ENCODE data around the gene BAHD1. TPM values are rescaled to one million over a fixed set of nuclear protein-coding genes. Genes with fewer than 3 reads are reported as not detected.

BAHD1 gene
- total and polyA plus RNA-seq, 2 donors (not counting 3 experiments of a cell fraction or from before 2014, with no cell fraction given) = 6.3 to 19.1 TPM

- Histone ChIP-seq H3K4me1 (ENCODE audit: control insufficient read depth, extremely low read depth, insufficient read depth, low read length) (peaks cover 6% of the 10 kb centered on the region), H3K36me3 (ENCODE audit: control insufficient read depth in 2 of 2, extremely low read depth in 1 of 2, insufficient read depth in 2 of 2, low read length in 2 of 2) (no peaks in the 10 kb centered on the region), H3K27ac (ENCODE audit: insufficient read depth, low read depth, low read length) (no peak overlapping the region), H3K4me2 (ENCODE audit: insufficient read depth, low read length) (no peak overlapping the region), H3K9me3 (replicated peaks; ENCODE audit: control insufficient read depth, insufficient read depth, low read length) (no peaks in the 10 kb centered on the region), H3K27me3 (ENCODE audit: control insufficient read depth in 2 of 2, insufficient read depth in 2 of 2, low read length in 2 of 2) (peaks cover 5% of the 10 kb centered on the region in 2 experiments), H3K9ac (replicated peaks; ENCODE audit: extremely low read depth, insufficient read depth, low read length) (no peak overlapping the region), H3K9me1 (replicated peaks; ENCODE audit: control insufficient read depth, extremely low read depth, insufficient read depth, low read length) (no peaks in the 10 kb centered on the region), H4K20me1 (replicated peaks; ENCODE audit: control insufficient read depth, extremely low read depth, insufficient read depth, low read length) (peaks cover 2% of the 10 kb centered on the region), H3K4me3 (replicated peaks in 1 of 3; ENCODE audit: insufficient read depth in 1 of 3, low read depth in 1 of 3, low read length in 3 of 3) (no peak overlapping the region), H3K79me2 (ENCODE audit: control insufficient read depth, insufficient read depth, low read length) (peaks cover 29% of the 10 kb centered on the region), H2AFZ (ENCODE audit: low read depth, low read length) (no peak overlapping the region)
- TF ChIP-seq POLR2AphosphoS5 (IDR thresholded peaks at IDR 0.05; ENCODE audit: insufficient read depth, low read depth, low read length) (no peak), EZH2 (IDR thresholded peaks at IDR 0.05; ENCODE audit: borderline replicate concordance, low read depth, low read length, severe bottlenecking) (no peak), FOS (IDR thresholded peaks at IDR 0.05; ENCODE audit: borderline replicate concordance, insufficient read depth, low read length) (no peak), GATA2 (IDR thresholded peaks at IDR 0.05; ENCODE audit: insufficient read depth, insufficient read length, low read depth, low read length) (no peak), MYC (IDR thresholded peaks at IDR 0.05; ENCODE audit: low read depth, low read length) (no peak), MAX (IDR thresholded peaks at IDR 0.05; ENCODE audit: insufficient read depth, insufficient read length) (no peak)
- BruUV-seq (replicated peaks) = no TSS peak
- intact Hi-C loops (cut with micrococcal nuclease) (loop anchor here (5.0 kb wide), 1 partner anchor 63 kb away; no protein-coding TSS in a partner anchor), dilution Hi-C loops (cut with MboI; ENCODE audit: extremely low pct_ligation_motif_present, low sequenced_read_pairs) (no loop called here)
- ChIA-PET POLR2A (no interaction called here), CTCF (interaction anchor here (1.5 kb wide), 1 partner anchor 62 kb away, joined by 4 read pairs; no protein-coding TSS in a partner anchor)
- FAIRE-seq (no peak), DNase-seq (ENCODE audit: low read depth, low spot score) (no peak)
Measured at GRCh38 chr15:40444736-40445135, 4.0 kb downstream of the BAHD1 start.

GRCh38 chr15:40445421-40445922 is 4.7 kb downstream of the BAHD1 start:
- H3K27ac ChIP-seq (ENCODE audit: insufficient read depth, low read depth, low read length) = no peak overlapping the region
- TF ChIP-seq POLR2A (IDR thresholded peaks at IDR 0.05; ENCODE audit: low read depth, low read length) = no peak
- no peak for TF ChIP-seq MYC (IDR thresholded peaks at IDR 0.05; ENCODE audit: low read depth, low read length)
- TF ChIP-seq MAX (IDR thresholded peaks at IDR 0.05; ENCODE audit: insufficient read depth, insufficient read length) = no peak
- no peak for TF ChIP-seq EZH2 (IDR thresholded peaks at IDR 0.05; ENCODE audit: borderline replicate concordance, low read depth, low read length, severe bottlenecking)
- no peak for TF ChIP-seq FOS (IDR thresholded peaks at IDR 0.05; ENCODE audit: borderline replicate concordance, insufficient read depth, low read length)
- TF ChIP-seq GATA2 (IDR thresholded peaks at IDR 0.05; ENCODE audit: insufficient read depth, insufficient read length, low read depth, low read length) = no peak
- TF ChIP-seq CTCF (IDR thresholded peaks at IDR 0.05; ENCODE audit: extremely low read depth in 1 of 2, insufficient read depth in 1 of 2, low read depth in 1 of 2, low read length in 2 of 2) = no peak
- TF ChIP-seq JUN (IDR thresholded peaks at IDR 0.05; ENCODE audit: borderline replicate concordance, insufficient read depth, insufficient read length, low read depth) = no peak
- no peak for TF ChIP-seq POLR2AphosphoS5 (IDR thresholded peaks at IDR 0.05; ENCODE audit: insufficient read depth, low read depth, low read length)
- no peaks in the 10 kb centered on the region for H3K4me1 ChIP-seq (ENCODE audit: control insufficient read depth, extremely low read depth, insufficient read depth, low read length)
- no peak overlapping the region for H2AFZ ChIP-seq (ENCODE audit: low read depth, low read length)
- no peaks in the 10 kb centered on the region for H3K27me3 ChIP-seq (ENCODE audit: control insufficient read depth in 2 of 2, insufficient read depth in 2 of 2, low read length in 2 of 2)
- CTCF ChIA-PET = interaction anchor here (1.5 kb wide), 1 partner anchor 61 kb away, joined by 4 read pairs; no protein-coding TSS in a partner anchor
- no peaks in the 10 kb centered on the region for H3K9me1 ChIP-seq (replicated peaks; ENCODE audit: control insufficient read depth, extremely low read depth, insufficient read depth, low read length)
- FAIRE-seq (no peak), DNase-seq (ENCODE audit: low read depth, low spot score) (no peak)
- intact Hi-C loops (cut with micrococcal nuclease) (no loop called here), dilution Hi-C loops (cut with MboI; ENCODE audit: extremely low pct_ligation_motif_present, low sequenced_read_pairs) (no loop called here)
- H3K9me3 ChIP-seq (replicated peaks; ENCODE audit: control insufficient read depth, insufficient read depth, low read length) = no peaks in the 10 kb centered on the region
- BruUV-seq (replicated peaks) = no TSS peak
- H3K4me2 ChIP-seq (ENCODE audit: insufficient read depth, low read length) = no peak overlapping the region
- peaks cover 2% of the 10 kb centered on the region for H4K20me1 ChIP-seq (replicated peaks; ENCODE audit: control insufficient read depth, extremely low read depth, insufficient read depth, low read length)
- POLR2A ChIA-PET = no interaction called here
- no peaks in the 10 kb centered on the region for H3K36me3 ChIP-seq (ENCODE audit: control insufficient read depth in 2 of 2, extremely low read depth in 1 of 2, insufficient read depth in 2 of 2, low read length in 2 of 2)
- H3K9ac ChIP-seq (replicated peaks; ENCODE audit: extremely low read depth, insufficient read depth, low read length) = no peak overlapping the region
- no peak overlapping the region for H3K4me3 ChIP-seq (replicated peaks in 1 of 3; ENCODE audit: insufficient read depth in 1 of 3, low read depth in 1 of 3, low read length in 3 of 3)
- H3K79me2 ChIP-seq (ENCODE audit: control insufficient read depth, insufficient read depth, low read length) = peaks cover 33% of the 10 kb centered on the region
